SK-N-SH (cell line): Measurements from ENCODE around the gene SERPIND1. TPM values are rescaled to one million over a fixed set of nuclear protein-coding genes. Genes with fewer than 3 reads are reported as not detected.

Experiments used
- CTCF ChIA-PET: fragments of 300-600, 350-600 bp; formaldehyde crosslinking; extraction: SDS; loops from one replicate; lab custom pipeline; 2021; lab: Yijun Ruan, JAX
- POLR2A ChIA-PET: fragments of 350-600 bp; sonication (Branson Sonifier 250); formaldehyde crosslinking; extraction: SDS; loops from one replicate; lab custom pipeline; 2020; ENCODE audit warnings: antibody characterized with exemption, inconsistent platforms; lab: Yijun Ruan, JAX
- DNase-seq: peaks from one replicate; pipeline ENCODE4 v3.0.0; 2012
- H2AFZ ChIP-seq: fragments of 200-600 bp; sonication (generic); 2 replicates; pipeline ENCODE4 v1.8.1; 2016; ENCODE audit warnings: antibody characterized with exemption, mild to moderate bottlenecking, low read depth
- H3F3A ChIP-seq: fragments of 200-600 bp; sonication (generic); replicated peaks from 2 replicates; pipeline ENCODE3; 2016; ENCODE audit warnings: antibody characterized with exemption, mild to moderate bottlenecking; ENCODE audit not compliant: insufficient read depth
- H3K27ac ChIP-seq, 2 experiments: fragments of 200-500 bp in 1 of 2; fragments of 200-600 bp in 1 of 2; sonication (Bioruptor generic) in 1 of 2; sonication (generic), shearing (Covaris generic) in 1 of 2; 2 replicates each; pipeline versions ENCODE4 v1.5.1 to v1.6.1; 2014 to 2016; ENCODE audit warnings: low read depth in 2 of 2, inconsistent platforms in 1 of 2, low read length in 1 of 2, mild to moderate bottlenecking in 1 of 2, mixed read lengths in 1 of 2
- H3K27me3 ChIP-seq: fragments of 200-600 bp; sonication (generic), shearing (Covaris generic); 2 replicates; pipeline ENCODE4 v1.6.1; 2016; ENCODE audit warnings: mixed run types; ENCODE audit not compliant: insufficient read depth
- H3K36me3 ChIP-seq, 2 experiments: fragments of 200-500 bp in 1 of 2; fragments of 200-600 bp in 1 of 2; sonication (Bioruptor generic) in 1 of 2; sonication (generic) in 1 of 2; replicated peaks in 1 of 2; 2 replicates each; pipeline versions ENCODE3 to v1.5.1; 2014 to 2016; ENCODE audit warnings: low read length in 1 of 2, mild to moderate bottlenecking in 1 of 2; ENCODE audit not compliant: insufficient read depth in 2 of 2, control insufficient read depth in 1 of 2
- H3K4me1 ChIP-seq, 2 experiments: fragments of 200-500 bp in 1 of 2; fragments of 200-600 bp in 1 of 2; sonication (Bioruptor generic) in 1 of 2; sonication (generic), shearing (Covaris generic) in 1 of 2; 2 replicates each; pipeline versions ENCODE4 v1.5.1 to v1.6.1; 2014 to 2016; ENCODE audit warnings: low read depth in 1 of 2, low read length in 1 of 2, mixed run types in 1 of 2; ENCODE audit not compliant: insufficient read depth in 2 of 2, control insufficient read depth in 1 of 2
- H3K4me2 ChIP-seq: fragments of 200-600 bp; sonication (generic), shearing (Covaris generic); 2 replicates; pipeline ENCODE4 v1.6.1; 2017; ENCODE audit warnings: mixed run types
- H3K4me3 ChIP-seq, 2 experiments: fragments of 200-500 bp in 1 of 2; fragments of 200-600 bp in 1 of 2; sonication (Bioruptor generic) in 1 of 2; sonication (generic), shearing (Covaris generic) in 1 of 2; 2 replicates each; pipeline versions ENCODE4 v1.5.1 to v1.8.1; 2014 to 2016; ENCODE audit warnings: low read depth in 2 of 2, inconsistent platforms in 1 of 2, low read length in 1 of 2, mild to moderate bottlenecking in 1 of 2, mixed read lengths in 1 of 2, moderate library complexity in 1 of 2
- H3K79me2 ChIP-seq: fragments of 200-600 bp; sonication (generic); 2 replicates; pipeline ENCODE4 v1.8.1; 2017; ENCODE audit warnings: mild to moderate bottlenecking; ENCODE audit not compliant: insufficient read depth
- H3K9ac ChIP-seq: fragments of 200-600 bp; sonication (generic); 2 replicates; pipeline ENCODE4 v1.6.1; 2017; ENCODE audit warnings: mixed run types
- H3K9me2 ChIP-seq: fragments of 200-600 bp; sonication (generic); 2 replicates; pipeline ENCODE4 v1.6.1; 2017; ENCODE audit warnings: mixed run types
- H3K9me3 ChIP-seq: fragments of 200-600 bp; sonication (generic); 2 replicates; pipeline ENCODE4 v1.6.1; 2017; ENCODE audit warnings: mixed run types, mild to moderate bottlenecking, moderate library complexity
- H4K20me1 ChIP-seq: fragments of 200-600 bp; sonication (generic); 2 replicates; pipeline ENCODE4 v1.6.1; 2017; ENCODE audit warnings: mild to moderate bottlenecking, mixed run types; ENCODE audit not compliant: insufficient read depth
- EP300 ChIP-seq, 2 experiments: IDR thresholded peaks; 2 replicates each; pipeline versions ENCODE4 v1.4.0 to v1.6.1; 2012; ENCODE audit warnings: borderline replicate concordance in 1 of 2, low read depth in 1 of 2, low read length in 1 of 2
- FOXJ3 ChIP-seq: sonication (generic); formaldehyde crosslinking; IDR thresholded peaks from 2 replicates; pipeline ENCODE4 v1.5.1; 2020; ENCODE audit warnings: mild to moderate bottlenecking, missing genetic modification reagents
- FOXM1 ChIP-seq: IDR thresholded peaks from 2 replicates; pipeline ENCODE4 v1.4.0; 2012; ENCODE audit warnings: low read depth, mild to moderate bottlenecking
- GABPA ChIP-seq: IDR thresholded peaks from 2 replicates; pipeline ENCODE4 v1.4.0; 2012; ENCODE audit warnings: low read depth, mild to moderate bottlenecking
- GATA2 ChIP-seq: sonication (generic); formaldehyde crosslinking; IDR thresholded peaks from 2 replicates; pipeline ENCODE4 v1.5.0; 2020; ENCODE audit warnings: mild to moderate bottlenecking, missing genetic modification reagents
- IRF3 ChIP-seq: fragments of 150-350 bp; IDR thresholded peaks from 2 replicates; pipeline ENCODE4 v1.6.1; 2016; ENCODE audit warnings: mild to moderate bottlenecking, low read depth, low read length
- SIN3A ChIP-seq: IDR thresholded peaks from 2 replicates; pipeline ENCODE4 v1.6.1; 2012; ENCODE audit warnings: low read depth, mild to moderate bottlenecking, low read length, moderate library complexity, borderline replicate concordance
- TAF1 ChIP-seq: IDR thresholded peaks from 2 replicates; pipeline ENCODE4 v1.6.1; 2012; ENCODE audit warnings: low read depth, mild to moderate bottlenecking, low read length, moderate library complexity, borderline replicate concordance
- TCF12 ChIP-seq: IDR thresholded peaks from 2 replicates; pipeline ENCODE4 v1.4.0; 2012
- YY1 ChIP-seq: IDR thresholded peaks from 2 replicates; pipeline ENCODE4 v1.4.0; 2012; ENCODE audit warnings: low read depth, mild to moderate bottlenecking
- WGBS: methylation state at CpG from one replicate; pipeline ENCODE4 v1.1.6; 2017; ENCODE audit warnings: low lambda C conversion rate; 5-methylcytosine and 5-hydroxymethylcytosine counted together
- polyA plus RNA-seq, 3 experiments: library from polyadenylated mRNA; depleted of rRNA; stranded (reverse); fragments of >200 nt; gene quantifications; 2 replicates each; pipeline ENCODE4 v1.2.3, GENCODE V29; 2012

The SERPIND1 gene
- 0.05 TPM in 1 of 2 replicates, not detected in the other for polyA plus RNA-seq (2012; rRNA removed)
- polyA plus RNA-seq (2012; cell fraction: cytosol; rRNA removed), result not detected in 2 replicates
- not detected in 2 replicates for polyA plus RNA-seq (2012; cell fraction: nucleus; rRNA removed)

GRCh38 chr22:20773793-20774212, at the start of gene SERPIND1:
TSS of gene SERPIND1 (plus strand) at chr22:20774113. CDS start at chr22:20779313, 5,200 bp downstream.
- H3K4me3 ChIP-seq, result no peak within 1 kb of the TSS
- no peaks in the 10 kb centered on the region for H3K4me1 ChIP-seq
- no peaks in the 10 kb centered on the region for H4K20me1 ChIP-seq
- H3K9ac ChIP-seq, result no peak within 1 kb of the TSS
- H3K27ac ChIP-seq, result no peak within 1 kb of the TSS
- TF ChIP-seq TAF1 (no peak), YY1 (no peak), EP300 (IDR thresholded peaks at IDR 0.05; ENCODE audit: borderline replicate concordance in 1 of 2, low read depth in 1 of 2, low read length in 1 of 2) (no peak), FOXJ3 (CRISPR knock-in tag) (no peak), GATA2 (no peak), TCF12 (no peak), SIN3A (no peak), GABPA (no peak)
- no peaks in the 10 kb centered on the region for H3F3A ChIP-seq
- POLR2A ChIA-PET, result interaction anchor here (1.1 kb wide), 1 partner anchor 72 kb away, joined by 3 read pairs; no protein-coding TSS in a partner anchor
- no peaks in the 10 kb centered on the region for H3K9me3 ChIP-seq
- 91% methylated on average over 4 of the region's 4 CpGs for whole genome bisulfite sequencing
- no peak for DNase-seq
- H3K36me3 ChIP-seq, result no peaks in the 10 kb centered on the region
- H3K79me2 ChIP-seq, result no peaks in the 10 kb centered on the region
- no peaks in the 10 kb centered on the region for H3K9me2 ChIP-seq
- no peak within 1 kb of the TSS for H2AFZ ChIP-seq
- H3K27me3 ChIP-seq, result no peaks in the 10 kb centered on the region
- H3K4me2 ChIP-seq, result no peak within 1 kb of the TSS
- CTCF ChIA-PET, result interaction anchor here (0.6 to 2.5 kb wide), 5 partner anchors 10 to 329 kb away, joined by 3 to 21 read pairs (median 3); no protein-coding TSS in a partner anchor

GRCh38 chr22:20724676-20725454, 49.0 kb upstream of the SERPIND1 start:
- peaks cover 0 to 31% of the 10 kb centered on the region in 2 experiments for H3K36me3 ChIP-seq
- no peaks in the 10 kb centered on the region for H3K79me2 ChIP-seq
- no peaks in the 10 kb centered on the region for H3K27me3 ChIP-seq
- no peaks in the 10 kb centered on the region for H3K9me3 ChIP-seq
- H3F3A ChIP-seq, result no peaks in the 10 kb centered on the region
- H3K9me2 ChIP-seq, result no peaks in the 10 kb centered on the region
- no peak overlapping the region for H3K9ac ChIP-seq
- H3K4me1 ChIP-seq, result peaks cover 0 to 12% of the 10 kb centered on the region in 2 experiments; a peak in 1 of 4 replicates
- no peak for DNase-seq
- no peak overlapping the region for H2AFZ ChIP-seq
- CTCF ChIA-PET, result interaction anchor here (0.7 kb wide), 2 partner anchors 9 to 17 kb away, joined by 3 to 4 read pairs; no protein-coding TSS in a partner anchor
- no peak overlapping the region for H3K4me3 ChIP-seq
- POLR2A ChIA-PET, result no interaction called here
- TF ChIP-seq IRF3 (no peak), FOXM1 (no peak)
- no peak overlapping the region for H3K27ac ChIP-seq
- 94% methylated on average over 9 of the region's 9 CpGs for WGBS
- H4K20me1 ChIP-seq, result no peaks in the 10 kb centered on the region
- no peak overlapping the region for H3K4me2 ChIP-seq
